RWPE1 (cell line): Measurements from ENCODE around the gene CWC27.

ENCODE experiments used
- CTCF ChIA-PET: fragments of 350-600 bp; sonication (Branson Sonifier 250); formaldehyde crosslinking; extraction: SDS; loops from one replicate; lab custom pipeline; 2021; lab: Yijun Ruan, JAX
- POLR2A ChIA-PET: fragments of 400-600 bp; formaldehyde crosslinking; extraction: SDS; loops from one replicate; lab custom pipeline; 2020; ENCODE audit warnings: antibody characterized with exemption; ENCODE audit not compliant: low non-redundant PET; lab: Yijun Ruan, JAX
- DNase-seq: peaks from one replicate; pipeline ENCODE4 v3.0.0; 2012; ENCODE audit warnings: low spot score
- H3K27ac ChIP-seq: fragments of 450-650 bp; 2 replicates; pipeline ENCODE4 v1.5.1; 2017
- CTCF ChIP-seq: fragments of 450-650 bp; conservative IDR thresholded peaks from 2 replicates; pipeline ENCODE4 v1.5.1; 2017; ENCODE audit warnings: low read depth, mild to moderate bottlenecking

The CWC27 gene

GRCh38 chr5:65022932-65023331 lies 254.2 kb downstream of the CWC27 start:
- CTCF ChIA-PET: no interaction called here
- TF ChIP-seq CTCF: no peak
- no peak for DNase-seq
- POLR2A ChIA-PET: no interaction called here
- H3K27ac ChIP-seq: no peak overlapping the region

GRCh38 chr5:65024681-65025080 lies 256.0 kb downstream of the CWC27 start:
- DNase-seq: no peak
- no peak overlapping the region for H3K27ac ChIP-seq
- CTCF ChIA-PET: interaction anchor here (0.6 kb wide), 1 partner anchor 52 kb away, joined by 3 read pairs; no protein-coding TSS in a partner anchor
- no peak for TF ChIP-seq CTCF
- POLR2A ChIA-PET: no interaction called here

- ChIA-PET CTCF (interaction anchor here (0.6 kb wide), 1 partner anchor 9 kb away, joined by 3 read pairs; no protein-coding TSS in a partner anchor), POLR2A (no interaction called here)
- no peak overlapping the region for H3K27ac ChIP-seq
- TF ChIP-seq CTCF: no peak
- no peak for DNase-seq
Measured at GRCh38 chr5:65026816-65027548, 258.3 kb downstream of the CWC27 start.

GRCh38 chr5:65029178-65029577 lies 260.4 kb downstream of the CWC27 start:
- CTCF ChIA-PET: no interaction called here
- no peak for DNase-seq
- no peak for TF ChIP-seq CTCF
- no peak overlapping the region for H3K27ac ChIP-seq
- POLR2A ChIA-PET: no interaction called here

GRCh38 chr5:65030056-65030455 lies 261.3 kb downstream of the CWC27 start:
- no peak for TF ChIP-seq CTCF
- CTCF ChIA-PET: no interaction called here
- POLR2A ChIA-PET: no interaction called here

GRCh38 chr5:65032250-65032649 lies 263.5 kb downstream of the CWC27 start:
- no peak overlapping the region for H3K27ac ChIP-seq
- TF ChIP-seq CTCF: no peak
- CTCF ChIA-PET: no interaction called here
- DNase-seq: no peak
- POLR2A ChIA-PET: no interaction called here

More at GRCh38 chr5:65030056-65030455, 261.3 kb downstream of the CWC27 start:
- no peak for DNase-seq
- no peak overlapping the region for H3K27ac ChIP-seq
